ENCODE data around the gene KIF1A.

DNA sequence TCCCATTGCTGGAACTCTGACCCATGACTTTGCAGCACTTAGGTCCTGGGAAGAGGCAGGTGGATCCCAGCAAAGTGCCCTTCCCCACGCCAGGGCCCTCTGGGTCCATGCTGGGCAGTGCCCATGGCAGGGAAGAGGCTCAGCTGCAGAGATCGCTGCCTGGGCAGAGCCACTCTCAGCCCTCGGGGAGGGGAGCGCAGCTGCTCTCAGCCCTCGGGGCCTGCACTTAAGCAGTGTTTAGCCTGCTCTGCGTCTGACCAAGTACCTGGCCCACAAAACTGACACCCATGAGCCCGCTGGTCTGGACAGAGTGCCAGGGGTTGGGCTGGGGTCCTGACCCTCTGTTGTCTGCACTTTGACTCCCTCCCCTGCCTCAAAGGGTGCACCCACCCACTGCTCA, 82.1 kb downstream of the KIF1A start:
- TF ChIP-seq, protein P1, sequence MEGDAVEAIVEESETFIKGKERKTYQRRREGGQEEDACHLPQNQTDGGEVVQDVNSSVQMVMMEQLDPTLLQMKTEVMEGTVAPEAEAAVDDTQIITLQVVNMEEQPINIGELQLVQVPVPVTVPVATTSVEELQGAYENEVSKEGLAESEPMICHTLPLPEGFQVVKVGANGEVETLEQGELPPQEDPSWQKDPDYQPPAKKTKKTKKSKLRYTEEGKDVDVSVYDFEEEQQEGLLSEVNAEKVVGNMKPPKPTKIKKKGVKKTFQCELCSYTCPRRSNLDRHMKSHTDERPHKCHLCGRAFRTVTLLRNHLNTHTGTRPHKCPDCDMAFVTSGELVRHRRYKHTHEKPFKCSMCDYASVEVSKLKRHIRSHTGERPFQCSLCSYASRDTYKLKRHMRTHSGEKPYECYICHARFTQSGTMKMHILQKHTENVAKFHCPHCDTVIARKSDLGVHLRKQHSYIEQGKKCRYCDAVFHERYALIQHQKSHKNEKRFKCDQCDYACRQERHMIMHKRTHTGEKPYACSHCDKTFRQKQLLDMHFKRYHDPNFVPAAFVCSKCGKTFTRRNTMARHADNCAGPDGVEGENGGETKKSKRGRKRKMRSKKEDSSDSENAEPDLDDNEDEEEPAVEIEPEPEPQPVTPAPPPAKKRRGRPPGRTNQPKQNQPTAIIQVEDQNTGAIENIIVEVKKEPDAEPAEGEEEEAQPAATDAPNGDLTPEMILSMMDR (IDR thresholded peaks at IDR 0.05; ENCODE audit: extremely low read depth in 1 of 2, insufficient read depth in 1 of 2, low read depth in 1 of 2, low read length in 2 of 2), result no peak
- TF ChIP-seq POLR2A (IDR thresholded peaks at IDR 0.05; ENCODE audit: low read depth, low read length), result no peak
- TF ChIP-seq POLR2AphosphoS5 (IDR thresholded peaks at IDR 0.05; ENCODE audit: insufficient read depth, low read depth, low read length), result no peak
- no peak for TF ChIP-seq FOS (IDR thresholded peaks at IDR 0.05; ENCODE audit: borderline replicate concordance, insufficient read depth, low read length)
- TF ChIP-seq EZH2 (IDR thresholded peaks at IDR 0.05; ENCODE audit: borderline replicate concordance, low read depth, low read length, severe bottlenecking), result no peak

All from endothelial cell of umbilical vein (primary cell).